Natural killer cell (primary cell): ENCODE data around the gene PTPRT. TPM values are rescaled to one million over a fixed set of nuclear protein-coding genes. Genes with fewer than 3 reads are reported as not detected.

Experiments
- ATAC-seq, 3 donors: fragments of 150-1000 bp in 2 of 3; fragments of 200-7000 bp in 1 of 3; cut with Tn5 transposase; 1 replicate in 1 of 3; 2 replicates in 2 of 3; pipeline ENCODE4 v1.10.0; 2021; ENCODE audit warnings: mild to moderate bottlenecking in 2 of 3, moderate library complexity in 2 of 3
- DNase-seq, 2 donors: peaks; one replicate each; pipeline versions ENCODE4 v3.0.0 to v3.0.0-alpha.2; 2013 to 2021; ENCODE audit warnings: mixed read lengths in 1 of 2
- H3K27ac ChIP-seq: one replicate; pipeline ENCODE4 v1.5.1; 2013; ENCODE audit warnings: mild to moderate bottlenecking, low read length
- H3K27me3 ChIP-seq: one replicate; pipeline ENCODE4 v1.6.1; 2013; ENCODE audit warnings: low read length; ENCODE audit not compliant: control insufficient read depth, insufficient read depth
- H3K36me3 ChIP-seq: one replicate; pipeline ENCODE4 v1.6.1; 2013; ENCODE audit warnings: low read length; ENCODE audit not compliant: control insufficient read depth, insufficient read depth
- H3K4me1 ChIP-seq: one replicate; pipeline ENCODE4 v1.6.1; 2013; ENCODE audit warnings: low read length; ENCODE audit not compliant: control insufficient read depth, insufficient read depth
- H3K4me3 ChIP-seq: one replicate; pipeline ENCODE4 v1.5.1; 2013; ENCODE audit warnings: low read length
- H3K9me3 ChIP-seq: one replicate; pipeline ENCODE4 v1.6.1; 2013; ENCODE audit warnings: low read length; ENCODE audit not compliant: control insufficient read depth, insufficient read depth
- H3K27ac Mint-ChIP-seq, 2 donors: one replicate each; pipeline ENCODE4 v1.8.0; 2022; ENCODE audit warnings: mild to moderate bottlenecking in 2 of 2, mixed read lengths in 2 of 2, moderate library complexity in 1 of 2
- H3K27me3 Mint-ChIP-seq, 2 donors: one replicate each; pipeline ENCODE4 v1.8.0; 2022; ENCODE audit warnings: low read depth in 2 of 2, mixed read lengths in 2 of 2
- H3K36me3 Mint-ChIP-seq: one replicate; pipeline ENCODE4 v1.8.0; 2022; ENCODE audit warnings: mixed read lengths
- H3K4me1 Mint-ChIP-seq, 2 donors: one replicate each; pipeline ENCODE4 v1.8.0; 2022; ENCODE audit warnings: mixed read lengths in 2 of 2
- H3K4me3 Mint-ChIP-seq: one replicate; pipeline ENCODE4 v1.8.0; 2022; ENCODE audit warnings: mild to moderate bottlenecking, moderate library complexity, mixed read lengths
- H3K9me3 Mint-ChIP-seq, 2 donors: one replicate each; pipeline ENCODE4 v1.8.0; 2022; ENCODE audit warnings: mixed read lengths in 2 of 2
- CTCF ChIP-seq: fragments of 200-600 bp; IDR thresholded peaks from one replicate; pipeline ENCODE4 v1.8.0; 2022; ENCODE audit warnings: antibody characterized with exemption
- WGBS: methylation state at CpG from one replicate; pipeline ENCODE4 v1.1.7; 2013; ENCODE audit warnings: missing lambda C conversion rate; ENCODE audit not compliant: insufficient coverage; 5-methylcytosine and 5-hydroxymethylcytosine counted together
- intact Hi-C: fragments of 100-400 bp; cut with micrococcal nuclease; formaldehyde crosslinking; loops from one replicate; pipeline ENCODE4 v1.14.2; 2022
- total RNA-seq, 4 donors: library from RNA; stranded (reverse); fragments of 120-200 nt in 1 of 4; gene quantifications; one replicate each; pipeline versions ENCODE4 v1.2.3 to v1.2.4, GENCODE V29; 2013 to 2022

PTPRT gene
- total RNA-seq, 3 donors from 2014 or later (not counting 1 experiment from before 2014, with no cell fraction given): not detected

DNA sequence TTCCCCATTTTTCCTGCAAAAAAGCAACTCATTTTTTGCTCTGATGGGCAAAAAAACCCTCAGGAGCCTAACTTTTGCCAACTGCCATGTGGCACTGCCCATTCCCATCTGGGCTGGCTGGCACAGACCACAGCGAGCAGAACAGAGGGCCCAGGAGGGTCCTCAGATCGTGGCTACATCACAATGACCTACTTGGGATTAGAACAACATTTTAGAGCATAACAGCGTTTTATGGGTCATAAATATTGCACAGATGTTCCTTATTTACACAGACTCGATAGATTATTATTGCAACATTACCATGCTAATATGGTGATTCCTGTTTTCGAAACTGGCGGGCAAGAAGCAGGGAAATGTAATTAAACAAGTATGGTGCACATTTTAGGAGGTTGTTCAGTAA lies 28.0 kb downstream of the PTPRT start:
- intact Hi-C loops: no loop called here
- Histone ChIP-seq H3K27ac (no peak overlapping the region), H3K4me3 (no peak overlapping the region), H3K36me3 (no peaks in the 10 kb centered on the region), H3K4me1 (no peaks in the 10 kb centered on the region), H3K9me3 (no peaks in the 10 kb centered on the region), H3K27me3 (no peaks in the 10 kb centered on the region)
- whole genome bisulfite sequencing: 74% methylated on average over 4 of the region's 6 CpGs
- Mint-ChIP-seq H3K4me1 (no peaks in the 10 kb centered on the region), H3K36me3 (no peaks in the 10 kb centered on the region), H3K27ac (no peak overlapping the region), H3K4me3 (no peak overlapping the region), H3K9me3 (no peaks in the 10 kb centered on the region), H3K27me3 (peaks cover 5 to 7% of the 10 kb centered on the region in 2 donors)
- DNase-seq (no peak), ATAC-seq (no peak)
- TF ChIP-seq CTCF: no peak

DNA sequence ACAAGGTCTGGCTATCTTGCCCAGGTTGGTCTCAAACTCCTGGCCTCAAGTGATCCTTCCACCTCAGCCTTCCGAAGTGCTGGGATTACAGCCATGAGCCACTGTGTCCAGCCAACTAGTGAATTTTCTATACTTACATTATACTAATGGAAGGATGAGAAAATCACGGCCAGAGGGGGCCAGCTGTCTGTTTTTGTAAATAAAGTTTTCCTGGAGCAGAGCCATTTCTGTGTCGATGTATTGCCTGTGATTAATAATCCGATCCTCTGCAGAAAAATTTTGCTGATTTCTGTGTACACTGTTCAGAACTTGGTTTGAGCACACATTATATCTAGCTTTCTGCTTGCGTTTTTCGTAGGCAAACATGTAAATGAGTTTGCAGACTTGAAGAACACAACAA lies 28.8 kb downstream of the PTPRT start:
- Histone ChIP-seq H3K4me3 (no peak overlapping the region), H3K9me3 (no peaks in the 10 kb centered on the region), H3K27me3 (no peaks in the 10 kb centered on the region), H3K4me1 (no peaks in the 10 kb centered on the region), H3K36me3 (no peaks in the 10 kb centered on the region), H3K27ac (no peak overlapping the region)
- Mint-ChIP-seq H3K27me3 (peaks cover 0 to 4% of the 10 kb centered on the region in 2 donors), H3K9me3 (no peaks in the 10 kb centered on the region), H3K27ac (no peak overlapping the region), H3K4me3 (no peak overlapping the region), H3K36me3 (no peaks in the 10 kb centered on the region), H3K4me1 (no peaks in the 10 kb centered on the region)
- WGBS: 91% methylated on average over 6 of the region's 6 CpGs
- no peak for DNase-seq
- intact Hi-C loops: no loop called here
- TF ChIP-seq CTCF: no peak
- ATAC-seq: no peak

- DNase-seq (no peak), ATAC-seq (no peak)
- Mint-ChIP-seq H3K36me3 (no peaks in the 10 kb centered on the region), H3K27ac (no peak overlapping the region), H3K27me3 (peaks cover 4 to 5% of the 10 kb centered on the region in 2 donors), H3K4me3 (no peak overlapping the region), H3K4me1 (no peaks in the 10 kb centered on the region), H3K9me3 (no peaks in the 10 kb centered on the region)
- Histone ChIP-seq H3K27me3 (no peaks in the 10 kb centered on the region), H3K4me1 (no peaks in the 10 kb centered on the region), H3K27ac (no peak overlapping the region), H3K4me3 (no peak overlapping the region), H3K9me3 (no peaks in the 10 kb centered on the region), H3K36me3 (no peaks in the 10 kb centered on the region)
- no peak for TF ChIP-seq CTCF
- WGBS: 75% methylated on average over 9 of the region's 9 CpGs
- intact Hi-C loops: no loop called here
These were observed 29.7 kb downstream of the PTPRT start for GRCh38 chr20:43159994-43160393.

GRCh38 chr20:43155366-43156100 lies 34.2 kb downstream of the PTPRT start:
- H3K9me3 ChIP-seq: no peaks in the 10 kb centered on the region
- DNase-seq (no peak), ATAC-seq (no peak)
- no peaks in the 10 kb centered on the region for H3K27me3 ChIP-seq
- H3K36me3 ChIP-seq: no peaks in the 10 kb centered on the region
- Mint-ChIP-seq H3K27me3 (peaks cover 4 to 6% of the 10 kb centered on the region in 2 donors), H3K4me1 (no peaks in the 10 kb centered on the region), H3K9me3 (no peaks in the 10 kb centered on the region), H3K36me3 (no peaks in the 10 kb centered on the region), H3K27ac (no peak overlapping the region), H3K4me3 (no peak overlapping the region)
- no peaks in the 10 kb centered on the region for H3K4me1 ChIP-seq
- intact Hi-C loops: no loop called here
- H3K27ac ChIP-seq: no peak overlapping the region
- 61% methylated on average over 2 of the region's 4 CpGs for WGBS
- TF ChIP-seq CTCF: no peak
- H3K4me3 ChIP-seq: no peak overlapping the region
